NCI-H510A (cell line): ENCODE data around the gene MRPL49.

Source experiments
- DNase-seq: peaks from one replicate; lab custom pipeline; 2025; lab: John Stamatoyannopoulos, UW

MRPL49 gene

GRCh38 chr11:65102142-65103095 is 19.7 kb upstream of the MRPL49 start:
- DNase-seq = no peak

- DNase-seq = no peak
Measured at GRCh38 chr11:65103476-65103875, 18.6 kb upstream of the MRPL49 start.

GRCh38 chr11:65104628-65105027 is 17.5 kb upstream of the MRPL49 start:
- DNase-seq = no peak

GRCh38 chr11:65107078-65107477 is 15.0 kb upstream of the MRPL49 start:
- DNase-seq = no peak

- DNase-seq = no peak
Measured at GRCh38 chr11:65107751-65108468, 14.2 kb upstream of the MRPL49 start.

- no peak for DNase-seq
Measured at GRCh38 chr11:65108469-65109123, 13.5 kb upstream of the MRPL49 start.

GRCh38 chr11:65109231-65110198 is 12.6 kb upstream of the MRPL49 start:
- no peak for DNase-seq

GRCh38 chr11:65110354-65110861 is 11.7 kb upstream of the MRPL49 start:
- DNase-seq = peak; percentile 49

GRCh38 chr11:65111159-65111743 is 10.9 kb upstream of the MRPL49 start:
- DNase-seq = no peak

GRCh38 chr11:65111744-65112545 is 10.2 kb upstream of the MRPL49 start, which contains the start of gene TM7SF2:
Gene TM7SF2 (plus strand): TSS chr11:65111872. CDS start chr11:65112016, 144 bp downstream.
- DNase-seq = peak; percentile 97

- DNase-seq = no peak
Measured at GRCh38 chr11:65112546-65113360, 9.4 kb upstream of the MRPL49 start.

GRCh38 chr11:65113361-65113756 is 8.8 kb upstream of the MRPL49 start:
- no peak for DNase-seq

GRCh38 chr11:65113839-65114238 is 8.3 kb upstream of the MRPL49 start:
- DNase-seq = no peak

- no peak for DNase-seq
Measured at GRCh38 chr11:65114538-65115171, 7.5 kb upstream of the MRPL49 start.

GRCh38 chr11:65115361-65116082 is 6.6 kb upstream of the MRPL49 start:
- DNase-seq = no peak

- no peak for DNase-seq
Measured at GRCh38 chr11:65116370-65117205, 5.5 kb upstream of the MRPL49 start.
